GM18951 (cell line): Measurements from ENCODE around the gene TMEM158.

Experiments used
- POLR2A ChIP-seq: IDR thresholded peaks from 4 replicates; pipeline ENCODE4 v1.6.1; 2011; ENCODE audit warnings: mild to moderate bottlenecking; ENCODE audit not compliant: insufficient read length, insufficient read depth; ENCODE audit errors: extremely low read depth
- in situ Hi-C: fragments of 300-500 bp; cut with MboI; formaldehyde crosslinking; loops from one replicate; pipeline ENCODE4 v1.12.0; 2022; ENCODE audit warnings: low sequenced_read_pairs, mixed read lengths, inconsistent platforms; ENCODE audit not compliant: unreplicated experiment

TMEM158 gene

GRCh38 chr3:45223889-45224727 is 2.0 kb downstream of the TMEM158 start:
- TF ChIP-seq POLR2A, result no peak
- in situ Hi-C loops, result no loop called here

DNA sequence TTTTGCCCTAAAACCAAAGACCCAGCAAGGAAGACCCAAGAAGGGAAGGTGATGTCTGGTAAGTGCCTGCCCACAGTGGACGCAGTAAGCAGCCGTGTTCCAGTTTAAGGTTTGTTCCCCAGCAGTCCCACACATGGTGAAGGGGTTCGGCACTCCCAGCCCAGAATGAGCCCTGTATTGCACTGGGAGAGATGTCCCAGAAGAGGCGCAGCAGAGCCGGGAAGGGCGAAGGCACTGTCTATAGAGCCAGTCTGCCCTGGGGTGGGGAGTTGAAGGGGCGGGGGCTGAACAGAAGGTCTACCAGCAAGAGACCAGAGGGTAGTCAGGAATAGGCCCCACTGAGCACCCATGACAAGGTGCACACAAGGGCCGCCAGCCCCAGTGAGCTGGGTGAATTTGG is 6.4 kb downstream of the TMEM158 start:
- in situ Hi-C loops, result no loop called here
- TF ChIP-seq POLR2A, result no peak

GRCh38 chr3:45218578-45219390 is 7.3 kb downstream of the TMEM158 start:
- no peak for TF ChIP-seq POLR2A
- in situ Hi-C loops, result no loop called here

- in situ Hi-C loops, result no loop called here
- no peak for TF ChIP-seq POLR2A
Measured at GRCh38 chr3:45216021-45216609, 10.0 kb downstream of the TMEM158 start.

GRCh38 chr3:45215466-45215865 is 10.6 kb downstream of the TMEM158 start:
- no peak for TF ChIP-seq POLR2A
- in situ Hi-C loops, result no loop called here

DNA sequence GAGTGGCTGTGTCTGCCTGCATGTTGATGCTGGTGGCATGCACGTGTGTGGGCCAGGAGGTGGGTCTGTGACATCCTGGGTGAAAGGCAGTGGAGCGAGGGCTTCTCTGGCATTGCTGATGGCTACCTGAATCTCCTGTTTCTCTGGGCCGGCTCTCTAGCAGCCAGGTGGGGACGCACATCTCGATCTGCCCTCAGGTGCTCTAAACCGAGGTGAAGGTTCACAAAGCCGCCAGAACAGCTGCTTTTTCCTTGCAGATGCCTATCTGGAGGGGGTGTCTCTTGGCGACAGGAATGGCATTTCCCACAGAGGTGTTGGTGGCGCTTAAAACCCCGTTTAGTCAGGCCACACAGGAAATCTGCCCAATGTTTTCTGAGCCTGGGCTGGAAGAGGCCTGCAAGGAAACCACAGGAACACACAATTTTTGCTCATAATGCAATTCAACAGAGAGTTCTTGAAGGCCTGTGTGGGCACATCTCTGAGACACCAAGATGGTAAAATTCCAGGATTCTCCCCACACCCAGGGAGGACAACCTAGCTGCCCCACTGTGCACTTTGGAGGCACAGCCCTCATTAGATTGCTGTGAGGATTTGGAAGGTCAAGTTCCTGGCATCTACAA is 11.9 kb downstream of the TMEM158 start:
- TF ChIP-seq POLR2A, result no peak
- in situ Hi-C loops, result no loop called here

DNA sequence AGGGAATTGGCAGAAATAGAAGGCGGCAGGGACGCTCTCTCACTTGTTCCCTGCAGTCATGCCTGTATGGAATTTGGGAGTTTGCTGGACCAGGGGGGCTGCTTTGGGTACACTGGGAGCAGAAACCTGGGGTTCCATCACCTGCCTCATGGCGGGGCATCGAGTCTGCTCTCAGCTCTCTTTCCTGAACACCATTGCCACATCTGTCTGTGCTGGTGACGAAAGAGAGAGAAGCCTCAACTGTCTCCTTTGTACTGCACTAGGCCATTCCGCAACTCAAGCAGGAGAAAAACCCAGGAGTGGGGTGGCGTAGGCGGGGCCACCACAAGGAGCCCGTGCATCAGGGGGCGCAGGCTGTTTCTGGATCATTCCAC is 14.0 kb downstream of the TMEM158 start:
- in situ Hi-C loops, result no loop called here
- no peak for TF ChIP-seq POLR2A

GRCh38 chr3:45211466-45212094 is 14.5 kb downstream of the TMEM158 start:
- in situ Hi-C loops, result no loop called here
- TF ChIP-seq POLR2A, result no peak

GRCh38 chr3:45210308-45211041 is 15.6 kb downstream of the TMEM158 start:
- no peak for TF ChIP-seq POLR2A
- in situ Hi-C loops, result no loop called here

- in situ Hi-C loops, result no loop called here
- no peak for TF ChIP-seq POLR2A
Measured at GRCh38 chr3:45209526-45209925, 16.6 kb downstream of the TMEM158 start.

GRCh38 chr3:45208586-45208985 is 17.5 kb downstream of the TMEM158 start:
- in situ Hi-C loops, result no loop called here
- TF ChIP-seq POLR2A, result no peak

GRCh38 chr3:45207446-45207845 is 18.6 kb downstream of the TMEM158 start:
- in situ Hi-C loops, result no loop called here
- no peak for TF ChIP-seq POLR2A
